DMS53 (cell line): Measurements from ENCODE around the gene SCAF11.

Experiments
- DNase-seq: peaks from one replicate; lab custom pipeline; 2025; lab: John Stamatoyannopoulos, UW

Gene SCAF11

DNA sequence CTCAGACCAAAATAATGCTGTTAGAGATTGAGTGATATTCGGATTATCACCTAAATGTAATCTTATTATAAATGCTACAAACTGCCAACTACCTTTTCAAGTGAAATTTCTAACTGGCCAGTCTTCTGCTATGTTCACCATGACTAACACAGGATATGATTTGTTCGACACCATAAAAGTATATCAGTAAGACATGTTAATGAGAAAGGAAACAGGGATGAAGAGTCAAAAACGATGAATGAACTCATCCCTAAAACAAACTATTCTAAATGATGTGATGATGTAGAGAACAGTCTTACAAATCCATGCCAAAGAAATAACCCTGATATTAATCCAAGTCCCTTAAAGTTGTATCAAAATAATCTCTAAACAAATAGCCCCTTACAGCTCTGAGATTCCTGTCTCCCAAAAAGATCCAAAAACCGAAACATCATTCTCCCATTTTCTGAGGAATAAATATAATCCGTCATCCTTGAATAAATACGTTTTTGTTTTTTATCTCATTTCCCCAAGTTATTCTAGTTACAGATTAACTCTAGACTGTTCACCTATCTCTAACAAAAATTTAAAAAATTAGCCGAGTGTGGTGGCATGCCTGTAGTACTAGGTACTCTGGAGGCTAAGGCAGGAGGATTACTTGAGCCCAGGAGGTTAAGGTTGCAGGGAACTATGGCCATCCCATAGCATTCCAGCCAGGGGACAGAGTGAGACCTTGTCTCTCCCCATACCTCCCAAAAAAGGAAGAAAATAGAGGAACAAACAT lies 9.1 kb downstream of the SCAF11 start:
- no peak for DNase-seq

DNA sequence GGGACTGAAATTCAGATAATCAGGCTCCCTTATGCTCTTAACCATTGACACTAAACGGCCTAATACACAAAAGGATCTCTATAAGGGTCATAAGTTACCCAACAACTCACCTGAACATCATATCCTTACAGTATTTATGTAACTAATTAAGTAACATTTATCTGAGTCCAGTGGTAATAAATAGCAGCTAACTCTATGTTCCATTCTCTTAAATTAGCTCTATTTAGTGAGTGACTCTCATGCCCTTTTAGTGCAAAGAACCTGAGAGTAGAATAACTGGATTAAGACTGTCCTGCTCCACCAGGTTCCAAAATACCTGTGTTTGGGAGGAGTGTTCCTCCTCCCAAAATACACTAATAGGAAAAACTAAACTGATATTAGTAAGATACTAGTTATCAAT lies 9.8 kb downstream of the SCAF11 start:
- no peak for DNase-seq

DNA sequence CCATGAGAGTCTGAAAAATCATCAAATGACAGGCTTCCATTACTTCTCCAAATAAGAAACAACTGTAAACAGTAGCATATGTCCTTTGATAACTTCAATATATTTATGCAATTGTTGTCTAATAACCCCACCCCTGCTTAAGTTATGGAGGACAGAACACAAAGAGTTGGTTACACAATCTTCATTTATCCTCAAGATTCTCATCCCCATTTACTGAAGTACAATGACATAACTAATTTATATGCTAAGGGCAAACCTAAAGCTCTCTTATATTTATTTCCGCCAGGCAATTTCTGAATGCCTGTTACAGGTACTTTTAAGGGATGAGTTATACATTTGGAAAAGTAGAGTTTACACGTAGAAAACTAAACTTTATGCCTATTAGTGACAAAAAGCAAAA lies 12.3 kb downstream of the SCAF11 start:
- DNase-seq = no peak

DNA sequence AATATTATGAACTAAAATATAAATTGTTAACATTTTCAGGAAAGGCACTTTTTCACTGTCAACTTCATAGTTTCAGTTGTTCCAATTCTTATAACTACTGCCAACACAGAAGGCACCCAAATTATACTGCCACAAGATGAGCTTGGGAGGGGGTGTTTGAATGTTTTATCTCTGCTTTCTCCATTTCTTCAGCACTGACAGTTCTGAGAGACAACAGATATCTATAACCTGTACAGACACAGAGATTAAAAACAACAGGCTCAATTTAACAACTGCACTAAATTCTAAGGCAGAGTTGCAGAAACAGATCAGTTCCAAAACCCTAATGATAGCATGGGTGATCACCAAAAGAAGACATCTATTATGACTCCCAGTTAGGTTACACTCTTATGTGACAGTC lies 12.8 kb downstream of the SCAF11 start:
- no peak for DNase-seq

DNA sequence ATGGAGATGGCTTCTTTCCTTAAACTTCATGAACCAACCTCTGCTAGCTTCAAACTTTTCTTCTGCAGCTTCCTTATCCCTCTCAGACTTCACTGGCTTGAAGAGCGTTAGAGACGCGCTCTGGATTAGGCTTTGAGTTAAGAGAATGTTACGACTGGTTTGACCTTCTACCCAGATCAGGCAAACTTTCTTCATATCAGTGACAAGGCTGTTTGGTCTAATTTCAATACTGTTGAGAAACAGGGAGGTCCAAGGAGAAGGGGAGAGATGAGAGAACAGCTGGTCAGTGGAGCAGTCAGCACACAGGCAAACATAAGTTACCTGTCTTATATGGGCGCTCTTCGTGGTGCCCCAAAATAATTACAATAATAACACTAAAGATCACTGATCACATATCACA lies 14.9 kb downstream of the SCAF11 start:
- DNase-seq = no peak

DNA sequence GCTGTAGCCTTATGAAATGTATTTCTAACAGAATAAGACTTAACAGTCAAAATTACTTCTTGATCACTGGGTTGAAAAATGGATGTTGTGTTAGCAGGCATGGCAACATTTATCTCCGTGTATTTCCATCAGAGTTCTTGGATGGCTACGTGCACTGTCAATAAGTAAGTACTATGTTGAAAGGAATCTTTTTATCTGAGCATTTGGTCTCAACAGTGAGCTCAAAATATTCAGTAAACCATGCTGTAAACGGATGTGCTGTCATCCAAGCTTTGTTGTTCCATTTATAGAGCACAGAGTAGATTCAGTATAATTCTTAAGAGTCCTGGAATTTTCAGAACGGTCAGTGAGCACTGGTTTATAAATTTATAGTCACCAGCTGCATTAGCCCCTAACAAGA lies 15.5 kb downstream of the SCAF11 start:
- DNase-seq = no peak

DNA sequence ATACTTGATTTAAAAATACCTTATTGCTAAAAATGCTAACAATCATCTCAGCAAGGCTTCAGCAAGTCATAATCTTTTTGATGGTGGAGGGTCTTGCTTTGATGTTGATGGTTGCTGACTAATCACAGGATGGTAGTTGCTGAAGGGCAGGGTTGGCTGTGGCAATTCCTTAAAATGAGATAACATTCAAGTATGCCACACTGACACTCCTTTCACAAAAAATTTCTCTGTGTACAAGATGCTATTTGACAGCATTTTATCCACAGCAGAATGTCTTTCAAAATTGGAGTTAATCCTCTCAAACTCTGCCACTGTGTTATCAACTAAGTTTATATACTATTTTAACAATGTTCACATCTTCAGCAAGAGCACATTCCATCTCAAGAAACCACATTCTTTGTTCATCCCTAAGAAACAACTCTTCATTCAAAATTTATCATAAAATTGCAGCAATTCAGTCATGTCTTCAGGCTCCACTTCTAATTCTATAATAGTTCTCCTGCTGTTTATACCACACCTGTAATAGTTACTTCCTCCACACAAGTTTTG lies 16.1 kb downstream of the SCAF11 start:
- no peak for DNase-seq

DNA sequence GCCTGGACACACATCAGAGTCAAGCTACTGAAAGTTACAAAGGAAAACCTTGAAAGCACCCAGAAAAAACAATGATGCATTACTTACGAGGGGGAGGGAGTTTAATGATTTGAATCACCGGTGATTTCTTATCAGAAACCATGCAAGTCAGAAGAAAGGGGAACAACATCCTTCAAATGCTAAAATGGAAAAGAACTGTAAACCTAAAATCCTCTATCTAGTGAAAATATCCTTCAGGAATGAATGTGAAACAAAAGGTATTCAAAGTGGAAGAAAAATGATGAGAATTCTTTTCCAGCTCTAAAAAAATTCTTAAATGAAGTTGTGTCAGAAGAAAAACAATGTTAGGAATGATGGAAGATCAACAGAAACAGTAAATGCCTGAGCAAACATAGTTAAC lies 16.8 kb downstream of the SCAF11 start:
- DNase-seq = no peak

DNA sequence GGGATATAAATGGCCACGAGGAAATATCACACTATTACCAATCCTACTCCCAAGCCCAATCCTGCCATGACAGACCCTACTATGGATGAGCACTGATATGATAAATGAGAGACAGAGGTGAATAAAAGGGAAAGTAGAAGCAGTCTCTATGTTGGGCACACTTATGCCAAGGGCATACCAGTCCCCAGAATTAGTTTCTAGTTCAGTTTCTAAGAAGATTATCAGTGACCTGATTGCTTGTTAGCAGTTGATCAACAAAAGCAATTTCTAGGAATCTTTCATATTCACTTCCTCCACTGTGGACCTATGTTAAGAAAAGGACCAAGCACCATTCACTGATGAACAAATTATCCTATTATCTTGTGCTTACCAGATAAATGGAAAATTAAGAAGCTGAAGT lies 20.0 kb downstream of the SCAF11 start:
- DNase-seq = no peak

DNA sequence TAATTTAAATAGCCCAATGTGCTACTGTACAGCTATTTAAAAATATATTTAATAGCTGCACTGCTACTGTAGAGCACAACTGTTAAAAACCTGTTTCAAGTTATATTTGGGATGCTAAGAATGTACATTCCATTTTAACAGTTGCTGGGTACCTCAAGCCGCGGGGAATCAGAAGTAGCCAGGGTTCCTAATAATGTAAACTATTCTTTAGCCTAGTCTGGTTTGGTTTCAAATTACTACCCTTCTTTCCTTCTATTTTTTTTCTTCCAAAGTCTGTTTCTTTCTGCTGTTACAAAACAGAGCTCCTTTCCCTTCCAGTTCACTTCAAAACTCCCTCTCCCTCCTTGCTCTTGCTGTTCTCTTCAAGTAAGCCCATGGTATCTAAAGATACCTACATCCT lies 21.3 kb downstream of the SCAF11 start:
- no peak for DNase-seq

DNA sequence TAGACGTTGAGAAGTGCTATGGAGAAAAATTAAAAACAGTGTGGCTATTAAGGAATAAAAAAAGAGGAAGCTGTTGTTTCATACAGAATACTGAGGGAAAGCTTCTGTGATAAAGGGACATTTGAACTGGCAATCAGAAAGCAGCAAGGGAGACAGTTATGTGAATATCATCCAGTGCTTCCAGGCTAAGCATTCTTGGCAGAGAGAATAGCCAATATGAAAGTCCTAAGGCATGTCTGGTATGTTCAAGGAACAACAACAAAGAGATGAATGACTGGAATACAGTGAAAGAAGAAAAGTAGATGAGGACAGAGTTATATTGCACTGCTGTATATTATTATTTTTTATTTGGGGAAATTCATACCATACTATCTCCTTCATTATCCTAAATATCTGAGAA lies 23.9 kb downstream of the SCAF11 start:
- no peak for DNase-seq

DNA sequence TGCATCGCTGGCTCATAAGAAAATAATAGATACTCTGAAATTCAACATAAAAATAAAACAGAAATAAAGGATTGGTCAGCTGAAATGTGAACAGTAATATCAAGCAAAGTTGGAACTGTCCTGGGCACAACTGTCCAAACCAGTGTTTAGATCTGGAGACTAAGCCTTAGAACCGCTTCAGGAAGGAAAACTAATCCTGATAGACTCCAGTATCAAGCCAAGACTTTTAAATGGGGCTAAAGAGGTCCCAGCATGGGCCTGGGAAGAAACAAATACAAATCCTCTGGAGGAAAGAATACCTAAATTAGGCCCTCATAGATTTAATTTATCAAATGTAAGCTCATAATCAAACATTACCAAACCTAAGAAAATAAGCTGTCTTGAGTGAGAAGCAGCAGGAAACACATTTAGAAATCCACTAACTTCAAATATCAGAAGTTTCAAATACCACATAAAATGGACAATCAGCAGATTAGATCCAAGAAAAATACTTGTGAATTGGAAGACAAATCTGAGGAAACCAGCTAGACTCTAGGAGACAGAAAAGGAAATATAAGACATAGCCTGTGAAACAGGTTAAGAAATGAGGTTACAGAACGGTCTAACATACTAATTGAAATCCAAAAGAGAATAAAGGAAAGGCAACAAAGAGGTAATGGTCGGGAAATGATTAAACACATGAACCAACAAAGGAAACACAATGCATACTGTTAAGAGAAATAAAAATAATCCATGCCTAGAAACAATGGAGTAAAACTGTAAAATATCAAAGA lies 27.6 kb downstream of the SCAF11 start:
- DNase-seq = no peak

DNA sequence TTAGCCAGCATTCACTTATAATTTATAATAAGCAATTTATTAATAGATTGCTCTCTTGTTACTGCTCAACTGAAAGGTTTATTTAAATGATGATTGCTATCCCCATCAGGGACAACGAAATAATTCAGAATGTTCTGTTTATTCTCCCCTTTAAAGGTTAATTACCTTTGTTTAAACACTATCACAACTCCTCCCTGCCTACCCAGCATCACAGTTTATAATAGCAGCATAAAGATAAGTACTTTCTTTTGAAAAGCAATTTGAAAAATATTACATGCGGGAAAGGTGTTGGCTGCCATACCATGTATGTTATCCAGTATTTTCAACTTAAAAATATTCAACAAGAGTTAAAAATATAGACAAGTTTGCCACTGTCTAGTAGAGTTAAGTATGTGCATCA lies 30.6 kb downstream of the SCAF11 start:
- no peak for DNase-seq

DNA sequence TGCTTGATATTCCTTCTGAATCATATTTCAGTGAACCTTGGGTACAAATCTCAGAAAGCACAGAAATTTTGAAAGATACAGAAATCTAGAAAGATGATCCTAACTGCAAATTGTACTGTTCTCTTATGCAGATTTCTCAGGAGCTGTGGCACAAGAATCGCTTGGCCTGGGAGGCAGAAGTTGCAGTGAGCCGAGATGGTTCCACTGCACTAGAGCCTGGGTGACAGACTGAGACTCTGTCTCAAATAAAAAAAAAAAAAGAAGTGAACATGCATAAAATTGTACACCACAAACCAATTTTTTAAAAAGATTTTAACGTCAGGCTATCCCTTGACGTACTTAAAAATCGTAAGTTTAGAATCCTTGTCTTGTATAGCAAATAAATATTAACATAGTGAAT lies 31.3 kb downstream of the SCAF11 start:
- DNase-seq = no peak

DNA sequence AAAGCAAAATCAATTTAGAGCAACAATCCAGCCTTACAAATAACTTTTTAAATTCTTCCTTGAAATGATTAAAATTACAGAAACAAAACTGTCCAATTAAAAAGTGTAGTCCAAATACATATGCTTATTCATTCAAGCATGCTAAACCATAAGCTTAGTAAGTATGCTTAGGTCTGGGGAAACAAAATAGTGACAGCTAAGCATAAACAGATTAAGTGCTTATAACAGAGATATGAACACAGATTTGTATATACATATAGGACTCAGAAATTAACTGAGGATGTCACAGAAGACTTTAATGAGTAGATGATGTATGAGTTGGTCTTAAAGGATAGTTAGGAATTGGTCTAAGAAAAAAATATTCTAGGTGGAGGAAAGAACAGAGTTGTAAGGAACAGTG lies 41.8 kb downstream of the SCAF11 start:
- DNase-seq = no peak

DNA sequence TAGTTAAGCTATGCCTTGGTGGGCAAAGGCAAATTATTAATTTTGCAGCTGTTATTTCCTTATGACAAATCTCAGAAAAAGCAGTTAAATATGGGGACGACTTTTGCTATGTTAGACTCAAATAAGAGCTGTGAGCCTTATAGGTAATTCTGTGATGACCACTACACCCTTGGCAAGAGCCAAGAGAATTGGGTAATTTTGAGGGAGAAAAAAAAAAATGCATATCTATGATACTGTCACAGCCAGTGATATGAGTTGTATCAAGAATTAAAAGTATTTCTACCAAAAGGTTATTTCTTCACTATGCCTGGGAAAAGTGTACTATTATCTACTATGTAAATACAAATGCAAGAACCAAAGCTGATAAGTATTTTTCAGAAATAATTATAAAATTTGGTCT lies 43.9 kb downstream of the SCAF11 start:
- no peak for DNase-seq

DNA sequence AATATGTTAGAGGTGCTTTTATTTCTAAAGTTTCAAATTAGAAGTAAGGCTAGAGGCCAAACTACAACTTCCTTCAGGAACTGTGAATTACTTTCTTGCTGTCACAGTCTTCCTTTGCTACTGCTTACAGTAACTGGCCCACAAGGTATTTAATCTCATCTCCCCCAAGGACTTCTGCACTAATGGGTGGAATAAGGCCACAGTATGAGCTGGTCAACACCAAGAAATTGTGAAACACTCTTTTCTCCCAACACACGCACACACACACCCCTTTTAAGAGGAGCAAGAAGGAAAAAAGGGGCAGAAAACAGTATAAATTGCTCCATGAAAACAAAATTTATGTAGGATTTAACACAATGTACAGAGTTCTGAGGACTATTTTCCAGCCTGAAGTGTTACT lies 45.6 kb downstream of the SCAF11 start:
- DNase-seq = no peak

DNA sequence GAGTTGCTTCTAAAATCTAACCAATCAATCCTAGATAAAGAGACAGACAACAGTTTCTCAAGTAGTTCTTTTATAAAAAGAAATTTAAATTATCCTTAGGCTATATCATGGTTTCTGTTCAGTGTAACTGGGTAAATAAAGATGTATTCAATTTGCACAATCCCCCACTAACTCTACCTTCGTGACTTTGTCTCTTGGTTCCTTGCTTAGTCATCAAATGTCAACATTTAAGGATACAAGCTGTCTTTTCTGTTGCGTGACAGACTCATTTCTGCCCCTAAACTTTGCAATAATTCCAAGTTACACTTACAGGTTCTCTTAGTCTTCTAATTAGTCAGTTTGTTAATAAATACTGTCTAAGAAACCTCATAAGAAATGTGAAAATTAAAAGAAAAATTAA lies 50.6 kb downstream of the SCAF11 start:
- DNase-seq = peak; percentile 52

DNA sequence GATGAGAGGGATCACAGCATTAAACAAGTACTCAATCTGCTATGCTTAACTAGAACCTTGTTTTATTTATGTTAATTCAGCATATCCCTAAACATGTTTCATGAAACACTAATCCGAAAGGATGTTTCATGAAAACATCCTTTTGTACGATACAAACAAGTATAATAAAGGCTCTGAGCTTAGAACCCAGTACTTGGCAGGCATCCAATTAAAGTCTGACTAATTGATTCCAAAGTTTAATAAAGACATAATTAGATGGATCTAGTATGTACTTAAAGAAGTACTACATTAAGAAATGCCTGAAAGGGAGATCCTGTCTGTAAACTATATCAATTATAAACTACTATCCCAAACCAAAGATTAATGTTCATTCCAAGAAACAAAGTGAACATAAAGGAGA lies 51.8 kb downstream of the SCAF11 start:
- DNase-seq = no peak

DNA sequence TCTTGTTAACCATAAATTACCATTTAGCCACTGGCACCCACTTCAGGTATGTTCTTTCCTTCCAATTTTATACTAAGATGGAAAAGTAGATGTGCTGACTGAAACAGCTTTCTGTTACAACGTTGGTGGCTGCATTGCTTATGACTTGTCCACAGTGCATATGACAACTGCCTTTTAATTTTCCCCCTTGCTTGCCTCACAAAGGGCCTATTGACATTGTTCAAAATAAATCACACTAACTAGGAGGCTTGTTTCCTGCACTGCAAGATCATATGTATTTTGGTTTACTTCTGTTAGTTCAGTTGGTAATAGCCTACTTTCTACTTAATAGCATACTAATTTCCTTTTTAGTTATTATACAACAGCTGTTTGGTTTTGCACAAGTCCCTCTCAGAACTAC lies 55.4 kb downstream of the SCAF11 start:
- DNase-seq = no peak

DNA sequence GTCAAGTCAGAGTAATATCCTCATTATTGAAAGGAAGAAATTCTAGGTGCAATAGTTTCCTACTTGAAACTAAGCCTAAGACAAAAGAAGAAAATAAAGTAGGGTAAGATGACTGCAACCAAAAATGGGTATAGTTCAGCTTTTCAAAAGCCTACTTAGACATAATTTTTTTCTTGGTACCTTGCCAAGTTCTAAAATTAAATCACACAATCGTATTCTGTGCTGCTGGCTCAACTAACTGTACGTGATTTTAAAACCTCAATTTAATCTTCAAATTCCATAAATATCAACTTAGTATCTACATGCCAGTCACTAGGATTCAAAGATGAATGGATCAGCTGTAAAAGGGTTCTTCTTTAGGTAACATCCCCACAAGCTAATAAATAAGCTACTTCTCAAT lies 56.9 kb downstream of the SCAF11 start:
- DNase-seq = no peak

DNA sequence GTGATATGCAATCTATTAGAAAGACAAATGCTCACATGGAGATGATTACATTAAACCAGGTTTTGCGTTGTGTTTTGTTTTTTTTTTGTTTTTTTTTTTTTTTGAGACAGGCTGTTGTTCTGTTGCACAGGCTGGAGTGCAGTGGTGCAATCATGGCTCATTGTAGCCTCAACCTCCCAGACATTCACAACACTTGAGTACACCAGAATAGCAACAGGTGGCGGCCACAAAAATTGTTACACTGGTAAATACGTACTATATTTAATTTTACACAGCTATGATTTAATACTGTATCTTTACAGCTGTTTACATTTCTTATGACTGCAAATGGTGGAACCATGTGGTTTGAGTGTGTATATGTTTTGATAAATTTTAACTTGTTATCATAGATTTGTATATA lies 60.0 kb downstream of the SCAF11 start:
- DNase-seq = no peak

DNA sequence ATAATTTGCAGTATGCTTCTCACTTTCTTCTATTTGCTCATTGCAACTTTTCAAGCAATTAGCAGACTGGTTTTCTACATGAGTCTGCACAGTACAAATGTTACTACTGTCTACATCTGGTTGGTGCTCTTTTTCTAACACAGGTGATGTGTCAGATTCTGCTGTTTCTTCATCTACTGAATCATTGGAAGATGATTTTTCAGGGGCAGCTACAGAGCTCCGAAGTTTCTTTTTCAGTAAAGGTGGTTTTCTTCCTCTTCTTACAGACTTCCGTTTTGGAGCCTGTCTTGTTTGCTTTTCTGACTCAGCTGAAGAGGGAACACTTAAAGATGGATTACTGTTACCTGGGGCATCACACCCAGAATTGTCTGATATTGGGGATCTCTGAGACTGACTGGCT lies 62.1 kb downstream of the SCAF11 start:
- DNase-seq = peak; percentile 37

DNA sequence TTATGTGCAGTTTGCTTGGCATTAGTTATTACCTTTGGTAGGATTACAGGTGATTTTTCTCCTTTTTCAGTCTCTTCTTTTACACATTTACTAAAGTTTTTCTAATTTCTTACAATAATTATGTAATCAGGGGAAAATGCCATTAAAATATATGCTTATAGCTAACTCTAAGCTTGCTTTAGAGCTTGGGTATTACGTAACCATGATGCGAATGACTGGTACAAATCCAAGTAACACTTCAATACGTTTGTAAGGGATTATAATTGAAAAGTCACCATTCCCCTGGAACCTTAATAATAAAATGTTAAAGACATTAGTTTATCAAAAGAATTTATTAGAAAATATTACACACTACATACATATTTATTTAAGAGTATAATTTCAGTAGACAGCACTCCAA lies 71.6 kb downstream of the SCAF11 start:
- no peak for DNase-seq
